ENCODE data around the gene LIMA1.

The LIMA1 gene

DNA sequence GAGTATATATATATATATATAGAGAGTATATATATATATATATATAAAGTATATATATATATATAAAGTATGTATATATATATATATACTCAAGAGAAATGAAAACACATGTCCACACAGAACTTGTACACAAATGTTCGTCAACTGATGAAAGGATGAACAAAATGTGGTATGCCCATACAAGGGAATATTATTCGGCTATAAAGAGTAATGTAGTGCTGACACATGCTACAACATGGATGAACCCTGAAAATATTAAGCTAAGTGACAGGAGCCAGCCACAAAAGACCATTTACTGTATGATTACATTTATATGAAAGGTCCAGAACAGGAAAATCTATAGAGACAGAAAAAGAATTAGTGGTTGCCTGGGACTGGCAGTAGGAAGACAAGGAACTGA is 19.5 kb downstream of the LIMA1 start:
- Mint-ChIP-seq H3K9me3 (peaks cover 9% of the 10 kb centered on the region), H3K4me1 (no peaks in the 10 kb centered on the region), H3K4me3 (no peak overlapping the region), H3K27me3 (ENCODE audit: low read depth, poor library complexity) (no peaks in the 10 kb centered on the region), H3K27ac (no peak overlapping the region), H3K36me3 (ENCODE audit: low read depth) (no peaks in the 10 kb centered on the region)
- TF ChIP-seq, protein P1, sequence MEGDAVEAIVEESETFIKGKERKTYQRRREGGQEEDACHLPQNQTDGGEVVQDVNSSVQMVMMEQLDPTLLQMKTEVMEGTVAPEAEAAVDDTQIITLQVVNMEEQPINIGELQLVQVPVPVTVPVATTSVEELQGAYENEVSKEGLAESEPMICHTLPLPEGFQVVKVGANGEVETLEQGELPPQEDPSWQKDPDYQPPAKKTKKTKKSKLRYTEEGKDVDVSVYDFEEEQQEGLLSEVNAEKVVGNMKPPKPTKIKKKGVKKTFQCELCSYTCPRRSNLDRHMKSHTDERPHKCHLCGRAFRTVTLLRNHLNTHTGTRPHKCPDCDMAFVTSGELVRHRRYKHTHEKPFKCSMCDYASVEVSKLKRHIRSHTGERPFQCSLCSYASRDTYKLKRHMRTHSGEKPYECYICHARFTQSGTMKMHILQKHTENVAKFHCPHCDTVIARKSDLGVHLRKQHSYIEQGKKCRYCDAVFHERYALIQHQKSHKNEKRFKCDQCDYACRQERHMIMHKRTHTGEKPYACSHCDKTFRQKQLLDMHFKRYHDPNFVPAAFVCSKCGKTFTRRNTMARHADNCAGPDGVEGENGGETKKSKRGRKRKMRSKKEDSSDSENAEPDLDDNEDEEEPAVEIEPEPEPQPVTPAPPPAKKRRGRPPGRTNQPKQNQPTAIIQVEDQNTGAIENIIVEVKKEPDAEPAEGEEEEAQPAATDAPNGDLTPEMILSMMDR (IDR thresholded peaks at IDR 0.05), result no peak
- DNase-seq, result no peak

DNA sequence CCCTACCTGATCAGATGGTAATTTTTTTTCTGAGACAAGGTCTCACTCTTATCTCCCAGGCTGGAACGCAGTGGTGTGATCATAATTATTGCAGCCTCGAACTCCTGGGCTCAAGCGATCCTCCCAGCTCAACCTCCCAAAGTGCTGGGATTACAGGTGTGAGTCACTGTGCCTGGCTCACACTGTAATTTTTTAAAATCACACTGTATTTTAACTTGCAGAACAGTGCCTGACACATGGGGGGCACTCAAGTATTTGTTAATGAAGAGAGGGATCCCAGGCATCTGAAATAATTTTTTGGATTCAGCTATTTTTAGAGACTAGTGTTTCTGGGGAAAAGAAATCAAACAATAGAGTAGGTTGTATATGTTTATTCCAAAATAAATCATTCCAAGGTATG is 21.7 kb downstream of the LIMA1 start:
- Mint-ChIP-seq H3K4me3 (no peak overlapping the region), H3K9me3 (peaks cover 9% of the 10 kb centered on the region), H3K27ac (no peak overlapping the region), H3K36me3 (ENCODE audit: low read depth) (no peaks in the 10 kb centered on the region), H3K4me1 (peaks cover 9% of the 10 kb centered on the region), H3K27me3 (ENCODE audit: low read depth, poor library complexity) (no peaks in the 10 kb centered on the region)
- no peak for DNase-seq
- TF ChIP-seq, protein P1 (IDR thresholded peaks at IDR 0.05), result no peak

DNA sequence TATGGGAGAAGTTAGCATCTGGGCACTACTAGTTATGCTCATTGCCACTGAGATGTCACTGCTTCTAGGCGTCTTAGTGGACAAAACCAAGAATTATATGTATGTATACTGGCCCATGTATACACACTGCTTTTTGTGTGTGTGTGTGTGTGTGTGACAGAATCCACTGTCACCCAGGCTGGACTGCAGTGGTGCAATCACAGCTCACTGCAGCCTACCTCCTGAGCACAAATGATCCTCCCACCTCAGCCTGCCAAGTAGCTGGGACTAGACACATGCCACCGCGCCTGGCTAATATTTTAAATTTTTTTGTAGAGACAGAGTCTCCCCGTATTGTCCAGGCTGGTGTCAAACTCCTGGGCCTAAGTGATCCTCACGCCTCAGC is 25.2 kb downstream of the LIMA1 start:
- Mint-ChIP-seq H3K4me3 (no peak overlapping the region), H3K9me3 (no peaks in the 10 kb centered on the region), H3K4me1 (peaks cover 9% of the 10 kb centered on the region), H3K36me3 (ENCODE audit: low read depth) (no peaks in the 10 kb centered on the region), H3K27ac (no peak overlapping the region), H3K27me3 (ENCODE audit: low read depth, poor library complexity) (no peaks in the 10 kb centered on the region)
- TF ChIP-seq, protein P1 (IDR thresholded peaks at IDR 0.05), result no peak
- DNase-seq, result no peak

DNA sequence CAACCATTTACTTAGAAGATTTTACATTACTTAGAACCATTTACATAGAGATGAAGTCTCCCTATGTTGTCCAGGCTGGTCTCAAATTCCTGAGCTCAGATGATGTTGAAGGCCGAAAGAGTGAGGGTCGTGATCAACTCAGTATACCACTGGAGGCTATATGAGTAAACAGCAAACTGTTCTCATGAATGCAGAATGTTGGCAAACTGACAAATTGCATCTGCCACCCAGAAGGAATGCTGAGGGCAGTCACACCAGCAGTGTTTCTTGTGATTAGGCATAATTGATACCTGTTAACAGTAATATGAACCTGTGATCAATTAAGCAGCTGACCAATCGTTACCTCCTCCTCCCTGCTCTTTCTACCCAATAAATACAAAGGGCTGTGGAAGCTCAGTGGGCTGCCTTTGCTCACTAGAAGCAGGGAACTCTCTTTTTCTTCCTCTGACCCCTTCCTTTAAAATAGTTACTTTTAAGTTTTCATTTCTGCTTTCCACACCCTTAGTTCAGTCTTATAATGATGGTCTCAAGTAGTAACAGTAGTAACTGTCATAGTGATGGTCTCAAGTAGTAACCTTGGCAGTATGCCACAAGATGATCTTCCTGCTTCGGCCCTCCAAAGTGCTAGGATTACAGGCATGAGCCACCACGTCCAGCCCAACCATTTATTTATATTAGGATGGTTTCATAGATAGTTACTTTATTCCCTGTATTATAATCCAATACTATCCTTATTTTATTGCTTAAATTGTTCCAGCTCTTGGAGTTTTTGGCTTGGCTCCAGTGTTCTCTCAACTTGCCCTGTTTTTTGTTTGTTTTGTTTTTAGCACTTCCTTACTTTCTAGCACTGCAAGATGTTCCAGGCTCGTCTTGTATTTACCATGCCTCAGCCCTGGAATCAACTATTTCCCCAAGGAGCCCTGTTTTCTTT is 25.8 kb downstream of the LIMA1 start:
- Mint-ChIP-seq H3K27me3 (ENCODE audit: low read depth, poor library complexity) (no peaks in the 10 kb centered on the region), H3K4me1 (peaks cover 9% of the 10 kb centered on the region), H3K27ac (no peak overlapping the region), H3K36me3 (ENCODE audit: low read depth) (no peaks in the 10 kb centered on the region), H3K9me3 (no peaks in the 10 kb centered on the region), H3K4me3 (no peak overlapping the region)
- TF ChIP-seq, protein P1 (IDR thresholded peaks at IDR 0.05), result no peak
- no peak for DNase-seq

DNA sequence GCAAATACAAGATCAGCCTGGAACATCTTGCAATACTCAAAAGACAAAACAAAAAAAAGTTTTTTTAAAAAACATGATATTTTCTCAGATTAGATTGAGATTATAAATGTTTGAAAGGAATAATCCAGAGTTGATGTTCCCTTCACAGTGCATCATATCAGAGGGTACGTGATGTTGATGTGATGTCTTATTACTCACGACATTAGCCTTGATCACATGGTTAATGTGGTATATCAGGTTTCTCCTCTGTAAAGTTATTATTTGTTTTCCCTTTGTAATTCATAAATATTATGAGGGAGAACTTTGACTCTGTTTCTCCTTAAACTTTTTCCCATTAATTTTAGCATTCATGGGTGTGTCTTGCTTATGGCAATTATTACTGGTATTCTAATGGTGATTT is 26.6 kb downstream of the LIMA1 start:
- TF ChIP-seq, protein P1 (IDR thresholded peaks at IDR 0.05), result no peak
- H3K4me3 Mint-ChIP-seq, result no peak overlapping the region
- H3K27me3 Mint-ChIP-seq (ENCODE audit: low read depth, poor library complexity), result no peaks in the 10 kb centered on the region
- H3K27ac Mint-ChIP-seq, result no peak overlapping the region
- no peaks in the 10 kb centered on the region for H3K36me3 Mint-ChIP-seq (ENCODE audit: low read depth)
- peaks cover 13% of the 10 kb centered on the region for H3K4me1 Mint-ChIP-seq
- no peaks in the 10 kb centered on the region for H3K9me3 Mint-ChIP-seq
- DNase-seq, result no peak
